Amygdala (tissue), 56 donors: Measurements from ENCODE around the gene FAM124A.

ENCODE experiments used
- DNase-seq, 56 donors: peaks; one replicate each; lab custom pipeline; 2025; lab: John Stamatoyannopoulos, UW

FAM124A gene

GRCh38 chr13:51331354-51331861 lies 109.2 kb downstream of the FAM124A start:
- DNase-seq, result no peak

- DNase-seq, result no peak
Observed at GRCh38 chr13:51332566-51333361, 110.6 kb downstream of the FAM124A start.

- DNase-seq, result no peak
Observed at GRCh38 chr13:51333421-51333820, 111.2 kb downstream of the FAM124A start.

GRCh38 chr13:51333826-51334225 lies 111.6 kb downstream of the FAM124A start:
- no peak for DNase-seq
